Endothelial cell of umbilical vein (primary cell): ENCODE results near the gene PDE4B. TPM values are rescaled to one million over a fixed set of nuclear protein-coding genes. Genes with fewer than 3 reads are reported as not detected.

Source experiments
- BruUV-seq: library from RNA; stranded (reverse); fragments of 400-500 nt; replicated peaks from 2 replicates; lab custom pipeline; 2021; lab: Mats Ljungman, UMichigan
- CTCF ChIA-PET: fragments of 300-600, 350-600 bp; sonication (Branson Sonifier 250); formaldehyde crosslinking; loops from one replicate; lab custom pipeline; 2021; ENCODE audit warnings: antibody characterized with exemption, inconsistent platforms; lab: Charles Lee
- POLR2A ChIA-PET: fragments of 300-600, 350-600 bp; sonication (Branson Sonifier 250); formaldehyde crosslinking; loops from one replicate; lab custom pipeline; 2021; ENCODE audit warnings: antibody characterized with exemption, inconsistent platforms; lab: Charles Lee
- DNase-seq: peaks from one replicate; pipeline ENCODE4 v3.0.0-alpha.2; 2011; ENCODE audit warnings: low read depth, low spot score
- FAIRE-seq: peaks from 2 replicates; lab custom pipeline; 2011; peaks lifted over from hg19 to GRCh38; lab: Jason Lieb, UNC
- H2AFZ ChIP-seq: 2 replicates; pipeline ENCODE4 v1.6.0; 2012; ENCODE audit warnings: low read depth, low read length, control low read depth, inconsistent platforms
- H3K27ac ChIP-seq: 2 replicates; pipeline ENCODE4 v1.5.1; 2011; ENCODE audit warnings: low read depth, mild to moderate bottlenecking, control low read depth, low read length, moderate library complexity; ENCODE audit not compliant: insufficient read depth
- H3K27me3 ChIP-seq, 2 experiments: 2 replicates each; pipeline versions ENCODE4 v1.6.0 to v1.6.1; 2011; ENCODE audit warnings: low read length in 2 of 2, mixed read lengths in 1 of 2; ENCODE audit not compliant: control insufficient read depth in 2 of 2, insufficient read depth in 2 of 2
- H3K36me3 ChIP-seq, 2 experiments: 2 replicates in 1 of 2; 3 replicates in 1 of 2; pipeline ENCODE4 v1.5.1; 2011; ENCODE audit warnings: low read length in 2 of 2, mild to moderate bottlenecking in 1 of 2, moderate library complexity in 1 of 2; ENCODE audit not compliant: control insufficient read depth in 2 of 2, insufficient read depth in 2 of 2; ENCODE audit errors: extremely low read depth in 1 of 2
- H3K4me1 ChIP-seq: 3 replicates; pipeline ENCODE4 v1.5.1; 2011; ENCODE audit warnings: mild to moderate bottlenecking, low read length; ENCODE audit not compliant: control insufficient read depth, insufficient read depth; ENCODE audit errors: extremely low read depth
- H3K4me2 ChIP-seq: 2 replicates; pipeline ENCODE4 v1.6.1; 2011; ENCODE audit warnings: low read length, control low read depth, mixed read lengths; ENCODE audit not compliant: insufficient read depth
- H3K4me3 ChIP-seq, 3 experiments: fragments of 200-600 bp in 1 of 3; sonication (generic), shearing (Covaris generic) in 1 of 3; replicated peaks in 1 of 3; 2 replicates each; pipeline ENCODE4 v1.5.1; 2011 to 2016; ENCODE audit warnings: control low read depth in 3 of 3, low read length in 3 of 3, mild to moderate bottlenecking in 2 of 3, inconsistent platforms in 1 of 3, low read depth in 1 of 3, moderate library complexity in 1 of 3; ENCODE audit not compliant: insufficient read depth in 1 of 3
- H3K79me2 ChIP-seq: 2 replicates; pipeline ENCODE4 v1.6.0; 2012; ENCODE audit warnings: low read length, inconsistent platforms; ENCODE audit not compliant: control insufficient read depth, insufficient read depth
- H3K9ac ChIP-seq: replicated peaks from 2 replicates; pipeline ENCODE3; 2011; ENCODE audit warnings: low read length, control low read depth; ENCODE audit not compliant: insufficient read depth; ENCODE audit errors: extremely low read depth
- H3K9me1 ChIP-seq: replicated peaks from 3 replicates; pipeline ENCODE4 v1.6.0; 2011; ENCODE audit warnings: mild to moderate bottlenecking, low read length; ENCODE audit not compliant: control insufficient read depth, insufficient read depth; ENCODE audit errors: extremely low read depth
- H3K9me3 ChIP-seq: replicated peaks from 2 replicates; pipeline ENCODE4 v1.5.1; 2012; ENCODE audit warnings: low read length, inconsistent platforms; ENCODE audit not compliant: control insufficient read depth, insufficient read depth
- H4K20me1 ChIP-seq: replicated peaks from 2 replicates; pipeline ENCODE3; 2011; ENCODE audit warnings: mild to moderate bottlenecking, low read length; ENCODE audit not compliant: control insufficient read depth, insufficient read depth; ENCODE audit errors: extremely low read depth
- CTCF ChIP-seq, 2 donors: IDR thresholded peaks; 1 replicate in 1 of 2; 2 replicates in 1 of 2; pipeline ENCODE4 v1.5.1; 2011; ENCODE audit warnings: low read length in 2 of 2, mild to moderate bottlenecking in 2 of 2, moderate library complexity in 2 of 2, control low read depth in 1 of 2, inconsistent platforms in 1 of 2, low read depth in 1 of 2; ENCODE audit not compliant: insufficient read depth in 1 of 2; ENCODE audit errors: extremely low read depth in 1 of 2
- EZH2 ChIP-seq: IDR thresholded peaks from 2 replicates; pipeline ENCODE4 v1.6.1; 2012; ENCODE audit warnings: borderline replicate concordance, low read depth, mild to moderate bottlenecking, moderate library complexity, low read length, inconsistent platforms; ENCODE audit not compliant: severe bottlenecking
- FOS ChIP-seq: IDR thresholded peaks from 2 replicates; pipeline ENCODE4 v1.6.1; 2011; ENCODE audit warnings: mild to moderate bottlenecking, low read length, moderate library complexity, borderline replicate concordance; ENCODE audit not compliant: insufficient read depth
- GATA2 ChIP-seq: IDR thresholded peaks from 2 replicates; pipeline ENCODE4 v1.7.0; 2011; ENCODE audit warnings: low read depth, mild to moderate bottlenecking, moderate library complexity, mixed read lengths, low read length; ENCODE audit not compliant: insufficient read length, insufficient read depth
- JUN ChIP-seq: IDR thresholded peaks from 2 replicates; pipeline ENCODE4 v1.6.1; 2011; ENCODE audit warnings: borderline replicate concordance, low read depth; ENCODE audit not compliant: insufficient read length, insufficient read depth
- MAX ChIP-seq: IDR thresholded peaks from 2 replicates; pipeline ENCODE4 v1.6.1; 2011; ENCODE audit not compliant: insufficient read depth, insufficient read length
- MYC ChIP-seq: IDR thresholded peaks from one replicate; pipeline ENCODE4 v1.6.1; 2011; ENCODE audit warnings: mild to moderate bottlenecking, low read depth, low read length
- POLR2A ChIP-seq: IDR thresholded peaks from 2 replicates; pipeline ENCODE4 v1.6.1; 2012; ENCODE audit warnings: low read depth, mild to moderate bottlenecking, control low read depth, low read length
- POLR2AphosphoS5 ChIP-seq: IDR thresholded peaks from 2 replicates; pipeline ENCODE4 v1.6.1; 2012; ENCODE audit warnings: low read depth, mild to moderate bottlenecking, control low read depth, low read length, moderate library complexity; ENCODE audit not compliant: insufficient read depth
- dilution Hi-C: fragments of 300-500 bp; cut with MboI; formaldehyde crosslinking; loops from one replicate; pipeline ENCODE4 v1.15.0; 2019; ENCODE audit warnings: low sequenced_read_pairs; ENCODE audit not compliant: extremely low pct_ligation_motif_present
- intact Hi-C: fragments of 100-400 bp; cut with micrococcal nuclease; formaldehyde crosslinking; loops from one replicate; pipeline ENCODE4 v1.10.0; 2022
- polyA plus RNA-seq, 4 experiments: library from polyadenylated mRNA; depleted of rRNA in 3 of 4; stranded (reverse) in 3 of 4; unstranded in 1 of 4; fragments of >200 nt; gene quantifications; 2 replicates each; pipeline versions ENCODE4 v1.2.1 to v1.2.3, GENCODE V29; 2011 to 2012; ENCODE audit warnings: missing spikeins in 1 of 4
- total RNA-seq: library from RNA; stranded (reverse); gene quantifications from 2 replicates; pipeline ENCODE4 v1.2.3, GENCODE V29; 2021

Gene PDE4B
- total and polyA plus RNA-seq, 2 donors (not counting 3 experiments of a cell fraction or from before 2014, with no cell fraction given), result 63.5 to 69.8 TPM

DNA sequence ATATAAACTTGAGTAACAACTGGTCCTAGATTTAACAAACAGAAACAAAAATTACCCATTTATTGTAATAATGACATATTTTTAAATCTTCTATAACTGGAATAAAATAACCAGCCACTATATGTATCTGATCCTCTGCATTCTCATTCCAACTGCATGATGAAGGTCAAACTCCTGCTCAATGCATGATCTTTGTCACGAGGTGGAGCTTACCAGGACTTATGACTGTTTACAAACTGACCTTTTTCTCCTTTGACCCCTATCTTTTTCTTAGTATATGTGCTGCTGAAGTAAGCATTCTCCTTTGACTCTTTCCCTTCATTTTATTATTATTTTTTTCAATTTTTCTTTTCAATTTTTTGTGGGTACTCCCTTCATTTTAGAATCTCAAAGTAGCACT is 252.2 kb downstream of the PDE4B start:
- Histone ChIP-seq H3K79me2 (no peaks in the 10 kb centered on the region), H3K9me1 (no peaks in the 10 kb centered on the region), H3K9ac (no peak overlapping the region), H3K4me3 (no peak overlapping the region), H4K20me1 (no peaks in the 10 kb centered on the region), H3K27me3 (no peaks in the 10 kb centered on the region), H2AFZ (no peak overlapping the region), H3K9me3 (no peaks in the 10 kb centered on the region), H3K4me1 (peaks cover 6% of the 10 kb centered on the region), H3K4me2 (no peak overlapping the region), H3K36me3 (no peaks in the 10 kb centered on the region), H3K27ac (no peak overlapping the region)
- TF ChIP-seq POLR2AphosphoS5, result no peak
- no peak for TF ChIP-seq MAX
- TF ChIP-seq JUN, result no peak
- no peak for TF ChIP-seq GATA2
- no peak for TF ChIP-seq MYC
- no peak for TF ChIP-seq CTCF (IDR thresholded peaks at IDR 0.05; ENCODE audit: extremely low read depth in 1 of 2, insufficient read depth in 1 of 2, low read depth in 1 of 2, low read length in 2 of 2)
- TF ChIP-seq EZH2, result no peak
- no peak for TF ChIP-seq FOS
- no peak for TF ChIP-seq POLR2A
- POLR2A ChIA-PET, result no interaction called here
- no TSS peak for BruUV-seq
- FAIRE-seq (no peak), DNase-seq (no peak)
- dilution Hi-C loops, result no loop called here
- intact Hi-C loops, result no loop called here
- CTCF ChIA-PET, result no interaction called here
